Loucy (cell line): ENCODE measurements around the gene PRUNE2.

Experiments used
- H2AFZ ChIP-seq: fragments of 200-600 bp; sonication (generic); 2 replicates; pipeline ENCODE4 v1.6.0; 2016; ENCODE audit warnings: antibody characterized with exemption, mild to moderate bottlenecking, low read length, moderate library complexity
- H3F3A ChIP-seq: fragments of 200-600 bp; 2 replicates; pipeline ENCODE4 v1.6.0; 2016; ENCODE audit warnings: antibody characterized with exemption, low read depth, mild to moderate bottlenecking
- H3K27me3 ChIP-seq: fragments of 200-600 bp; sonication (generic); 2 replicates; pipeline ENCODE4 v1.6.1; 2014; ENCODE audit warnings: low read length, mild to moderate bottlenecking; ENCODE audit not compliant: insufficient read depth, poor library complexity, severe bottlenecking
- H3K36me3 ChIP-seq: fragments of 200-600 bp; sonication (generic); 2 replicates; pipeline ENCODE4 v1.6.1; 2016; ENCODE audit warnings: low read length; ENCODE audit not compliant: insufficient read depth
- H3K4me1 ChIP-seq: fragments of 200-600 bp; sonication (generic); 2 replicates; pipeline ENCODE4 v1.5.1; 2014; ENCODE audit warnings: low read length, mild to moderate bottlenecking; ENCODE audit not compliant: insufficient read depth, poor library complexity, severe bottlenecking
- H3K4me2 ChIP-seq: fragments of 200-600 bp; sonication (generic); 2 replicates; pipeline ENCODE4 v1.6.0; 2014; ENCODE audit warnings: antibody characterized with exemption, low read length, low read depth, mild to moderate bottlenecking; ENCODE audit not compliant: poor library complexity, severe bottlenecking
- H3K4me3 ChIP-seq: fragments of 200-600 bp; sonication (generic); 2 replicates; pipeline ENCODE4 v1.5.1; 2014; ENCODE audit warnings: low read length, mild to moderate bottlenecking, mixed read lengths; ENCODE audit not compliant: poor library complexity, severe bottlenecking
- H3K79me2 ChIP-seq: fragments of 200-600 bp; sonication (generic); 2 replicates; pipeline ENCODE4 v1.6.1; 2014; ENCODE audit warnings: low read length; ENCODE audit not compliant: insufficient read depth
- H3K9ac ChIP-seq: fragments of 200-600 bp; sonication (generic); 2 replicates; pipeline ENCODE4 v1.6.0; 2014; ENCODE audit warnings: mild to moderate bottlenecking, low read depth, low read length, moderate library complexity; ENCODE audit not compliant: poor library complexity, severe bottlenecking
- H3K9me2 ChIP-seq: fragments of 200-600 bp; sonication (generic); replicated peaks from 2 replicates; pipeline ENCODE4 v1.6.1; 2016; ENCODE audit warnings: low read depth, low read length, mixed read lengths
- H3K9me3 ChIP-seq: fragments of 200-600 bp; sonication (generic); 2 replicates; pipeline ENCODE4 v1.6.1; 2014; ENCODE audit warnings: mild to moderate bottlenecking, antibody characterized with exemption, low read length, low read depth; ENCODE audit not compliant: insufficient read depth
- H4K20me1 ChIP-seq: fragments of 200-600 bp; sonication (generic); 2 replicates; pipeline ENCODE4 v1.6.0; 2014; ENCODE audit warnings: antibody characterized with exemption, low read length, mild to moderate bottlenecking; ENCODE audit not compliant: insufficient read depth, poor library complexity, severe bottlenecking
- CTCF ChIP-seq: fragments of 200-600 bp; sonication (generic); conservative IDR thresholded peaks from 2 replicates; pipeline ENCODE4 v1.5.1; 2014; ENCODE audit warnings: mild to moderate bottlenecking, antibody characterized with exemption, low read length
- EZH2phosphoT487 ChIP-seq: fragments of 200-600 bp; IDR thresholded peaks from 2 replicates; pipeline ENCODE4 v1.6.1; 2018; ENCODE audit warnings: antibody characterized with exemption, mild to moderate bottlenecking, moderate library complexity, borderline replicate concordance

The PRUNE2 gene

GRCh38 chr9:76619640-76620039 is 286.3 kb downstream of the PRUNE2 start:
- Histone ChIP-seq H3K9ac (no peak overlapping the region), H3K4me1 (peaks cover 64% of the 10 kb centered on the region), H3K27me3 (no peaks in the 10 kb centered on the region), H3K9me3 (no peaks in the 10 kb centered on the region), H3K36me3 (no peaks in the 10 kb centered on the region; the same call in 1 of the 2 replicates), H3K79me2 (no peaks in the 10 kb centered on the region), H3K9me2 (no peaks in the 10 kb centered on the region), H3K4me3 (no peak overlapping the region), H3K4me2 (no peak overlapping the region), H4K20me1 (no peaks in the 10 kb centered on the region), H2AFZ (no peak overlapping the region), H3F3A (no peaks in the 10 kb centered on the region)
- TF ChIP-seq EZH2phosphoT487 (no peak), CTCF (no peak)

DNA sequence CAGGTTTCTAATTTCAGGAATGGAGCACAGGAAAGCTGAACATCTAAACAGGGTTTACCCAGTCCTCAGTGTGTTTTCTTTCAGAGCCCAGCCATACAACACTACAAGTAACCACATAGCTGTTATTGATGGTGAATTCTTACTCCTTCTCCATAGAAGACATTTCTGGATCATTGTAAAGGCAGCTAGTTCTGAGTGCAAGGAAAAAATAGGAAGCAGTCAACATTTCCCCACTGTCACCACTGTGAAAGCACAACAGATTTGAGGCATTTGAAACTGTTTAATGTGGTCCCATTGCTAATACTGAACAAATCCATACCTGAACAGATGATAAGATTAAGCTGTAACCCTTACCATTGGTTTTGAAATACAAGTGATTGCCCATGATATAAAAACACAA is 286.7 kb downstream of the PRUNE2 start:
- Histone ChIP-seq H3F3A (no peaks in the 10 kb centered on the region), H3K9ac (no peak overlapping the region), H3K36me3 (no peaks in the 10 kb centered on the region; the same call in 1 of the 2 replicates), H3K4me2 (no peak overlapping the region), H3K79me2 (no peaks in the 10 kb centered on the region), H3K4me1 (peaks cover 64% of the 10 kb centered on the region), H2AFZ (no peak overlapping the region), H4K20me1 (no peaks in the 10 kb centered on the region), H3K27me3 (no peaks in the 10 kb centered on the region), H3K4me3 (no peak overlapping the region), H3K9me3 (no peaks in the 10 kb centered on the region), H3K9me2 (no peaks in the 10 kb centered on the region)
- no peak for TF ChIP-seq CTCF
- no peak for TF ChIP-seq EZH2phosphoT487

- Histone ChIP-seq H3K27me3 (no peaks in the 10 kb centered on the region), H3K9me3 (no peaks in the 10 kb centered on the region), H3K9me2 (no peaks in the 10 kb centered on the region), H3K79me2 (no peaks in the 10 kb centered on the region), H2AFZ (no peak overlapping the region), H3K4me2 (no peak overlapping the region), H4K20me1 (no peaks in the 10 kb centered on the region), H3K4me1 (peaks cover 65% of the 10 kb centered on the region), H3F3A (no peaks in the 10 kb centered on the region), H3K36me3 (no peaks in the 10 kb centered on the region), H3K4me3 (no peak overlapping the region), H3K9ac (no peak overlapping the region)
- TF ChIP-seq EZH2phosphoT487: no peak
- no peak for TF ChIP-seq CTCF
These were observed 287.2 kb downstream of the PRUNE2 start for GRCh38 chr9:76618762-76619161.
